GM12874 (cell line): ENCODE results near the gene SYT6.

Experiments
- CTCF ChIP-seq: IDR thresholded peaks from 2 replicates; pipeline ENCODE4 v1.5.1; 2011; ENCODE audit warnings: low read depth, mild to moderate bottlenecking, control low read depth, low read length, moderate library complexity; ENCODE audit not compliant: insufficient read depth

The SYT6 gene, protein sequence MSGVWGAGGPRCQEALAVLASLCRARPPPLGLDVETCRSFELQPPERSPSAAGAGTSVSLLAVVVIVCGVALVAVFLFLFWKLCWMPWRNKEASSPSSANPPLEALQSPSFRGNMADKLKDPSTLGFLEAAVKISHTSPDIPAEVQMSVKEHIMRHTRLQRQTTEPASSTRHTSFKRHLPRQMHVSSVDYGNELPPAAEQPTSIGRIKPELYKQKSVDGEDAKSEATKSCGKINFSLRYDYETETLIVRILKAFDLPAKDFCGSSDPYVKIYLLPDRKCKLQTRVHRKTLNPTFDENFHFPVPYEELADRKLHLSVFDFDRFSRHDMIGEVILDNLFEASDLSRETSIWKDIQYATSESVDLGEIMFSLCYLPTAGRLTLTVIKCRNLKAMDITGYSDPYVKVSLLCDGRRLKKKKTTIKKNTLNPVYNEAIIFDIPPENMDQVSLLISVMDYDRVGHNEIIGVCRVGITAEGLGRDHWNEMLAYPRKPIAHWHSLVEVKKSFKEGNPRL

DNA sequence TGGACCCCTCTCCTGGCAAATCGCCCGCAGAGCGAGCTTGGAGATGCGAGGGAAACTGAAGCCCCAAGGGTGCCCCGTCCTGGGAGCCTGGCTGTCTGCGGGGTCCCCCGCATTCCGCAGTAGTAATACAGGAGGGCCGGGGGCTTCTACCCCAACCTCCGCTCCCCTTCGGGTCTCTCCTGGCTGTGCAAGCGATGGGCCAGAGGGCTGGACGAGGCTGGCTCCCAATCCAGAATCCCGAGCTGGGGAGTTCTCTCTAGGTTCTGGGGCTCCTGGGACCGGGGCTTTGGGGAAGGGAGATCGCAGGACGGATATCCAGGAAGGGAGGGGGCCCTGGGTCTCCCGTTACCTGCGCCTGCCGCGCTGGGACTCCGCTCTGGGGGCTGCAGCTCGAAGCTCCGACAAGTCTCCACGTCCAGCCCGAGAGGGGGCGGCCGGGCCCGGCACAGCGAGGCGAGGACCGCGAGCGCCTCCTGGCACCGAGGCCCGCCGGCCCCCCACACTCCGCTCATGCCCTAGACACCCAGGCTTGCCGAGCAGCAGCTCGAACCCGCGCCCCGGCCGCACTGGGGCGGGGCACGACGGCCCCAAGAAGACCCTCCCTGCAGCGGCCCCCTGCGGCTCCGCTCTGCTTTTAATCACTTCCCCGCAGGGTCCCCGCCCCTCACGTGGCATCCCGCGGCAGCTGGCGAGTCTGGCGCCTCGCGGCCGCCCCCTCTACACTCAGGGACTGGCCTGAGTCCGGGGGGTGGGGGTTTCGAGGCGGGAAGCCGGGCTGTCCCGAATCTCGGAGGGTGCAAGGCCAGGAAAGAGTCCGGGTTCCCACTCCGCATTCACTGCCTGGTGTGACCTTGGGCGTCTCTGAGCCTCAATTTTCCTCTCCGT lies at the start of gene SYT6:
SYT6 (minus strand) TSS at position 609 of the 885 bp plus-strand sequence; CDS start at position 512, 97 bp downstream.
- TF ChIP-seq CTCF: no peak

DNA sequence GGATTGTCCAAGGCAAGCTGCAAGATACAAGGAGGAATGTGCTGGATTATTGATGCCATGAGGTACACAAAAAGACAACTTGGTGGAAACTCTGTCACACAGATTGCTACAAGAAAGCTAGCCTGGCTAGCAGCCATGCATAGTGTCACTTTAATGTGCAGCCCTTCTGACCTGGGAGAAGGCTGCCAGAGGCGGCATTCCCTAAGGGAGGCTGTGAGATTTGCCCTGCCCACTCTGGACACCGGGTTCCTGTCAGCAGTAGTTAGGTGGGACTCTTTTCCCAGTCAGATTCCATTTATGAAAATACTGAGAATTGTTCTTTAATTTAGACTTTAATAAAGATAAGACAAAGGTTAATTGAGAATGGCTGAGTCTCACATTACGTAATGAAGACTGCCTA lies 47.8 kb upstream of the SYT6 start:
- no peak for TF ChIP-seq CTCF

DNA sequence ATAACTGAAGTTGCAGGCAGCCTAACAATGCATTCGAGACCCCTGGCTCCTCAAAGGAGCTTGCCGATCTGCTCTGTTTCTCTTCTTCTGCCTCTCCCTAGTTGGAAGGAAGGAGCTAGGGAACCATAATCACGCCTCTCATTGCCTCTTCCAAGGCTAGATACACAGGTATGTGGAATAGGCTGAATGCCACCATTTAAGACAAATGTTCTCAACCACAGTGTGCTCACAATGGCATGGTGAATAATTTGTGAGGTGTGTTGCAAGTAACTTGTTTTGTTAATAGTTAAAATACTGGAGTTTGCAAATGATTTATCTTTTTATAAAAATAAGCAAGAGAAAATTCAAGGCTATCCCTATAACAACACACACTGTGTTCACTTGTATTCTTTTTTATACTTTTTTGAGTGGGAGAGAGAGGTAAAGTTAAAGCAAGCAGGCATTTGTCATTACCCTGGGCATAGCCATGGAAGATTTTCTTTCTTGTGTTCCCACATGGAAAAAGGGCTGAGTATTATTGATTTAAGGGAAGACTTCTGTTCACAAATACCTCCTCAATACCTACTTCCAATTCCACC lies 45.4 kb upstream of the SYT6 start:
- TF ChIP-seq CTCF: no peak

DNA sequence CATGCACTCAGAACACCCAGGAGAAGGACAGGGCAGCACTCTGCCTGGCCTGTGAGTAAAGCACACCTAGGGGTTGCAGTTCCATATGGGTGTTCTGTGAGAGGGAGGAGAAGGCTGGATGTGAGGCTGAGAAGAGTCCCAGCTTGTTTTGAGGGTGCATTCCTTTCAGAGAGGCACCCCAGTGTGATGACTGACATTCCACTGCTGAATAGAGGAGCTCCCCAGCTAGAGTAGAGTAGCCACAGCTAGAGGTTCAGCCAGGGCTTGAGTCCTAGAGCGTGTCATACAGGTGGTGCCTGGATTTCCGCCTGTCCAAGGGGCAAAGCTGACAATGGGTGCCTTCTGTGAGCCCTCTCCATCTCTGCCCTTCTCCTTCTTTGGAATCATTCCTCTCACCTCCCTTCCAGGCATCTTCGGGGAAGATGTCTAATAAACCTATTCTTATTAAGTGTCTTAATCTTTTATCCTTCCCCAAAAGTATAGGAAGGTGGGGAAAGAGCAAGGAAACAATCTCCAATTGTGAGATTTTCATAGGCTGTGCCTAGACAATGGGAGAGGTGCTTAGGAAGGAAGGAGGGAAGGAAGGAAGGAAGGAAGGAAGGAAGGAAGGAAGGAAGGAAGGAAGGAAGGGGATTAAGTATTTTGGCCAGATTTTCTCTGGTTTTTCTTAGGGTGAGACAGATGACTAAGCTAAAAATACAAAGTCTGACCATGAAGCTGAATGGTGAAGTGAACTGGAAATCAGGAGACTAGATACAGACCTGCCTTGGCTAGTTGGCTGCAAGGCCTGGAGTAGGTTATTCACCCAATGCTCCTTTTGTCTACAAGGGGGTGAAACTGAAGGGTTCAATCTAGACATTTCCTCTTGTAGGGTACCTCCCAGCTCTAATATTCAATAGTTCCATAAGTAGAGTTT lies 43.6 kb upstream of the SYT6 start:
- no peak for TF ChIP-seq CTCF

GRCh38 chr1:114195819-114196218 lies 42.1 kb upstream of the SYT6 start:
- no peak for TF ChIP-seq CTCF

DNA sequence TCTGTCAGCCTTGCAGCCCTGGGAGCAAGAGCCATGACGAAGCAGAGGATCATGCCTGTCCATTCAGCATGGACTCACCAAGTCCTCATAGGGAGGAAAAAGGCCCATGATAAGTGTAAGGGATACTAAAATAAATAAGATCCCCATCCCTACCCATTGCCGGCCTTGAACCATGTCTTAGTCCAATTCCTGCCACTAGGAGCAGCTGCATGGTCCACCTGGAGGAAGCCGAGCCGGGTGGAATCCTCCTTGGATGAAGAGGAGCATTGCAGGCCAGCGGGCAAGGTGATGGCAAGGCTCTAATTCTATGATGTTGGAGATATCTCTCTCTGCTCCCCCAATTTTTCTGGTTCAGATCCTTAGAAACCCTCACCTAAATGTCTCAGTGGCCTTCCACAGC lies 38.7 kb upstream of the SYT6 start:
- no peak for TF ChIP-seq CTCF
